ENCODE data around the gene RAB14. TPM values are rescaled to one million over a fixed set of nuclear protein-coding genes. Genes with fewer than 3 reads are reported as not detected.

RAB14 gene
- total RNA-seq, 1 experiment from 2014 or later: 63.1 TPM

- Histone ChIP-seq H4K20me1 (ENCODE audit: insufficient read depth) (no peaks in the 10 kb centered on the region), H3K4me1 (ENCODE audit: control insufficient read depth in 1 of 2, insufficient read depth in 2 of 2, low read length in 2 of 2) (peaks cover 0 to 7% of the 10 kb centered on the region in 2 experiments; a peak in 1 of 4 replicates), H3K9me3 (ENCODE audit: control insufficient read depth in 1 of 2, insufficient read depth in 1 of 2, low read depth in 1 of 2, low read length in 2 of 2) (no peaks in the 10 kb centered on the region), H3K4me2 (ENCODE audit: low read length) (no peak overlapping the region), H3K4me3 (replicated peaks in 1 of 2; ENCODE audit: low read depth in 1 of 2, low read length in 2 of 2) (no peak overlapping the region), H2AFZ (ENCODE audit: low read depth, low read length, poor library complexity, severe bottlenecking) (no peak overlapping the region), H3K36me3 (ENCODE audit: control insufficient read depth in 1 of 2, insufficient read depth in 2 of 2, low read length in 2 of 2) (no peaks in the 10 kb centered on the region), H3K79me2 (ENCODE audit: insufficient read depth, low read length) (no peaks in the 10 kb centered on the region), H3K9me2 (ENCODE audit: insufficient read depth) (no peaks in the 10 kb centered on the region), H3K27ac (ENCODE audit: low read depth, low read length) (no peak overlapping the region), H3K27me3 (ENCODE audit: insufficient read depth, low read length) (no peaks in the 10 kb centered on the region), H3K9ac (ENCODE audit: low read length) (no peak overlapping the region)
- BruUV-seq (replicated peaks): no TSS peak
- ChIA-PET POLR2A (no interaction called here), RAD21 (ENCODE audit: low non-redundant PET in 1 of 2, low total read pairs in 2 of 2, uncharacterized antibody in 2 of 2, unreplicated experiment in 2 of 2) (no interaction called here), CTCF (interaction anchor here (0.9 to 1.5 kb wide), 3 partner anchors 12 to 44 kb away, joined by 3 read pairs; no protein-coding TSS in a partner anchor)
- ATAC-seq (no peak), DNase-seq (ENCODE audit: low read depth, low spot score) (no peak)
- TF ChIP-seq ELF1 (IDR thresholded peaks at IDR 0.05; ENCODE audit: borderline replicate concordance, low read depth) (no peak), POLR2AphosphoS5 (IDR thresholded peaks at IDR 0.05; ENCODE audit: low read depth, low read length) (no peak)
- intact Hi-C loops (cut with micrococcal nuclease): no loop called here
Measured at GRCh38 chr9:121234832-121235161, 33.1 kb upstream of the RAB14 start.

GRCh38 chr9:121233906-121234831 lies 32.5 kb upstream of the RAB14 start:
- Histone ChIP-seq H2AFZ (ENCODE audit: low read depth, low read length, poor library complexity, severe bottlenecking) (no peak overlapping the region), H3K9ac (ENCODE audit: low read length) (no peak overlapping the region), H3K36me3 (ENCODE audit: control insufficient read depth in 1 of 2, insufficient read depth in 2 of 2, low read length in 2 of 2) (no peaks in the 10 kb centered on the region), H3K79me2 (ENCODE audit: insufficient read depth, low read length) (no peaks in the 10 kb centered on the region), H4K20me1 (ENCODE audit: insufficient read depth) (no peaks in the 10 kb centered on the region), H3K4me2 (ENCODE audit: low read length) (no peak overlapping the region), H3K27ac (ENCODE audit: low read depth, low read length) (no peak overlapping the region), H3K9me3 (ENCODE audit: control insufficient read depth in 1 of 2, insufficient read depth in 1 of 2, low read depth in 1 of 2, low read length in 2 of 2) (no peaks in the 10 kb centered on the region), H3K27me3 (ENCODE audit: insufficient read depth, low read length) (no peaks in the 10 kb centered on the region), H3K4me3 (replicated peaks in 1 of 2; ENCODE audit: low read depth in 1 of 2, low read length in 2 of 2) (no peak overlapping the region), H3K4me1 (ENCODE audit: control insufficient read depth in 1 of 2, insufficient read depth in 2 of 2, low read length in 2 of 2) (peaks cover 0 to 7% of the 10 kb centered on the region in 2 experiments; a peak in 1 of 4 replicates), H3K9me2 (ENCODE audit: insufficient read depth) (no peaks in the 10 kb centered on the region)
- intact Hi-C loops (cut with micrococcal nuclease): no loop called here
- ChIA-PET RAD21 (ENCODE audit: low non-redundant PET in 1 of 2, low total read pairs in 2 of 2, uncharacterized antibody in 2 of 2, unreplicated experiment in 2 of 2) (no interaction called here), POLR2A (no interaction called here), CTCF (interaction anchor here (0.9 to 1.5 kb wide), 3 partner anchors 11 to 45 kb away, joined by 3 read pairs; no protein-coding TSS in a partner anchor)
- DNase-seq (ENCODE audit: low read depth, low spot score): no peak
- BruUV-seq (replicated peaks): no TSS peak
- ATAC-seq: no peak
- TF ChIP-seq EZH2phosphoT487 (IDR thresholded peaks at IDR 0.05; ENCODE audit: borderline replicate concordance) (no peak), ZBTB33 (IDR thresholded peaks at IDR 0.05; ENCODE audit: extremely low read depth, insufficient replicate concordance, low read length) (no peak), CEBPB (IDR thresholded peaks at IDR 0.05; ENCODE audit: low read depth) (no peak), SRF (IDR thresholded peaks at IDR 0.05; ENCODE audit: low read depth) (no peak), ZFX (IDR thresholded peaks at IDR 0.05) (no peak), ELF1 (IDR thresholded peaks at IDR 0.05; ENCODE audit: borderline replicate concordance, low read depth) (no peak), EZH2 (IDR thresholded peaks at IDR 0.05) (no peak), RAD21 (IDR thresholded peaks at IDR 0.05; ENCODE audit: low read depth) (no peak), ZNF274 (IDR thresholded peaks at IDR 0.05; ENCODE audit: low read depth, low read length) (no peak), REST (IDR thresholded peaks at IDR 0.05; ENCODE audit: low read depth) (no peak), FOSL1 (IDR thresholded peaks at IDR 0.05; ENCODE audit: low read depth) (no peak), SIN3A (IDR thresholded peaks at IDR 0.05; ENCODE audit: low read depth) (no peak), TCF7L2 (IDR thresholded peaks at IDR 0.05; ENCODE audit: borderline replicate concordance, extremely low read depth, insufficient read depth, insufficient read length) (no peak), POLR2A (IDR thresholded peaks at IDR 0.05; ENCODE audit: borderline replicate concordance, extremely low read depth, insufficient read depth, insufficient read length) (no peak)

Measured in HCT116 (cell line).